Stomach (tissue), 4 donors: ENCODE data around the gene CSMD2.

Experiments used
- CTCF ChIP-seq, 7 experiments: fragments of 450-650 bp in 4 of 7; fragments of 200-600 bp in 3 of 7; sonication (generic) in 3 of 7; IDR thresholded peaks; one replicate each; pipeline ENCODE4 v1.5.1; 2016 to 2019; ENCODE audit warnings: antibody characterized with exemption in 7 of 7, control low read depth in 2 of 7, mild to moderate bottlenecking in 1 of 7
- POLR2A ChIP-seq, 4 donors: fragments of 450-650 bp; IDR thresholded peaks; one replicate each; pipeline ENCODE4 v1.6.1; 2016; ENCODE audit warnings: antibody characterized with exemption in 4 of 4, control low read depth in 2 of 4, mild to moderate bottlenecking in 1 of 4, moderate library complexity in 1 of 4
- POLR2AphosphoS5 ChIP-seq, 3 donors: sonication (generic); formaldehyde crosslinking; IDR thresholded peaks; one replicate each; pipeline ENCODE4 v1.6.1; 2016; ENCODE audit warnings: antibody characterized with exemption in 3 of 3

GRCh38 chr1:34073028-34073695 is 91.9 kb downstream of the CSMD2 start:
- TF ChIP-seq CTCF (IDR thresholded peaks at IDR 0.05) (no peak), POLR2AphosphoS5 (IDR thresholded peaks at IDR 0.05) (no peak), POLR2A (IDR thresholded peaks at IDR 0.05) (no peak)
